Thoracic aorta (tissue), 2 donors: ENCODE results near the gene RRP7A. TPM values are rescaled to one million over a fixed set of nuclear protein-coding genes. Genes with fewer than 3 reads are reported as not detected.
"Not testable (repeated sequence)": the region's sequence is repeated elsewhere in the genome, so short reads cannot be mapped to it uniquely, and the experiment has no call there.

Source experiments
- ATAC-seq: fragments of 150-250 bp; one replicate; pipeline ENCODE4 v1.8.0; 2017; ENCODE audit warnings: low read depth; ENCODE audit not compliant: insufficient number of reproducible peaks, low FRiP score
- DNase-seq: peaks from one replicate; pipeline ENCODE4 v3.0.0-alpha.2; 2020; ENCODE audit warnings: low spot score
- H3K27ac ChIP-seq, 2 donors: fragments of 200-600 bp; sonication (generic); 1 replicate in 1 of 2; 2 replicates in 1 of 2; pipeline ENCODE4 v1.5.1; 2016; ENCODE audit warnings: mild to moderate bottlenecking in 2 of 2, moderate library complexity in 2 of 2
- H3K27me3 ChIP-seq: fragments of 200-600 bp; sonication (generic); replicated peaks from 2 replicates; pipeline ENCODE4 v1.6.0; 2016; ENCODE audit warnings: mild to moderate bottlenecking; ENCODE audit not compliant: insufficient read depth
- H3K36me3 ChIP-seq: fragments of 200-600 bp; sonication (generic); one replicate; pipeline ENCODE4 v1.5.1; 2016
- H3K4me1 ChIP-seq, 2 donors: fragments of 200-600 bp; sonication (generic); 1 replicate in 1 of 2; 2 replicates in 1 of 2; pipeline versions ENCODE4 v1.5.1 to v1.6.0; 2016; ENCODE audit warnings: low read depth in 2 of 2, mild to moderate bottlenecking in 1 of 2; ENCODE audit not compliant: control insufficient read depth in 1 of 2
- H3K4me3 ChIP-seq: fragments of 200-600 bp; sonication (generic); 2 replicates; pipeline ENCODE4 v1.5.1; 2016; ENCODE audit warnings: mild to moderate bottlenecking
- H3K9me3 ChIP-seq: fragments of 200-600 bp; sonication (generic); 2 replicates; pipeline ENCODE4 v1.5.1; 2016
- CTCF ChIP-seq: fragments of 200-600 bp; sonication (generic); IDR thresholded peaks from one replicate; pipeline ENCODE4 v1.5.1; 2019; ENCODE audit warnings: antibody characterized with exemption
- total RNA-seq, 2 donors: library from RNA; depleted of rRNA; stranded (reverse); fragments of >200 nt; gene quantifications; one replicate each; pipeline versions ENCODE4 v1.1.0 to v1.2.3, GENCODE V29; 2016

The RRP7A gene
- total RNA-seq, 2 donors from 2014 or later: 22.0 to 24.1 TPM

GRCh38 chr22:42522546-42522945, 3.0 kb upstream of the RRP7A start:
- Histone ChIP-seq H3K36me3 (no peaks in the 10 kb centered on the region), H3K9me3 (no peaks in the 10 kb centered on the region), H3K27me3 (no peaks in the 10 kb centered on the region), H3K4me1 (peaks cover 6 to 8% of the 10 kb centered on the region in 2 donors), H3K27ac (no peak overlapping the region), H3K4me3 (no peak overlapping the region)
- no peak for ATAC-seq
- no peak for DNase-seq
- no peak for TF ChIP-seq CTCF

DNA sequence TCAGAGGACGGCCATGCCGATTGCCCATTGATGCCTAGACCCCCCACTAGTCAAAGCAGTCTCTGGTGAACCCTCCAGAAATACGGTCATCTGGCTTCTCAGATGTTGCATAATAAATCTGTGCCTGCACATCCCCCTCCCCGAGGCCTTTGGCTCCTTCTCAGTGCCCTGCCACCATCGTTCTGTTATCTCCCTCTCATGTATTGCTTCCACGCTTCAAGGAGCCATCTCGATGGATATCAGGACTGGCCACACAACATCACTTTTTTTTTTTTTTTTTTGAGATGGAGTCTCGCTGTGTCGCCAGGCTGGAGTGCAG, 1.6 kb upstream of the RRP7A start:
- no peak for DNase-seq
- Histone ChIP-seq H3K36me3 (no peaks in the 10 kb centered on the region), H3K9me3 (no peaks in the 10 kb centered on the region), H3K4me3 (no peak overlapping the region), H3K4me1 (peaks cover 6 to 8% of the 10 kb centered on the region in 2 donors), H3K27ac (no peak overlapping the region), H3K27me3 (no peaks in the 10 kb centered on the region)
- no peak for TF ChIP-seq CTCF
- no peak for ATAC-seq

- not testable (repeated sequence) for H3K9me3 ChIP-seq, ATAC-seq, DNase-seq, H3K4me1 ChIP-seq, H3K36me3 ChIP-seq, H3K27me3 ChIP-seq
- Histone ChIP-seq H3K27ac (peak overlapping the region in 1 of 2 donors; percentile 54), H3K4me3 (peak overlapping the region; percentile 94)
These were observed 715 bp downstream of the RRP7A start for GRCh38 chr22:42518638-42519524.

GRCh38 chr22:42517103-42517502, 2.5 kb downstream of the RRP7A start:
- DNase-seq, H3K4me3 ChIP-seq, H3K36me3 ChIP-seq, ATAC-seq, H3K27ac ChIP-seq, H3K27me3 ChIP-seq, H3K4me1 ChIP-seq, H3K9me3 ChIP-seq: not testable (repeated sequence)

DNA sequence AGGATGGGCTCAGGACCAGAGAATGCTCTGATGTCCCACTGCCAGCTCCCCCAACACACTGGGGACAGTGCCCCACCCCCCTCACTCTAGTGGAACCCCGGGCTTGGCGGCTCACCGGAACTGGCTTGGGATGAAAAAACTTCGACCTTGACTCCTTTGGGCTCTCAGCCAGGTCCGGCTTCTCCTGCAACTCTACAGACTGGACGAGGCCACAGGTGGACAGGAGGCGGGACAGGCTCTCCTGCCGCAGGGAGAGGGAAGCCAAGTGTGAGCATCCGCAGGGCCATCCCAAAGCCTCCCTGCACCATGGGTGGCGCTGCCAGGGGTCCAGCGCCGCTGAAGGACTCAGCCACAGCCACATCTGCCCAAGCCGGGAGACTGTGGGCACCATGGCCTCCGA, 3.7 kb downstream of the RRP7A start:
- Histone ChIP-seq H3K36me3 (peaks cover 4% of the 10 kb centered on the region), H3K27ac (no peak overlapping the region), H3K9me3 (no peaks in the 10 kb centered on the region), H3K27me3 (no peaks in the 10 kb centered on the region), H3K4me1 (peaks cover 6 to 8% of the 10 kb centered on the region in 2 donors), H3K4me3 (no peak overlapping the region)
- ATAC-seq (no peak), DNase-seq (no peak)
- no peak for TF ChIP-seq CTCF

DNA sequence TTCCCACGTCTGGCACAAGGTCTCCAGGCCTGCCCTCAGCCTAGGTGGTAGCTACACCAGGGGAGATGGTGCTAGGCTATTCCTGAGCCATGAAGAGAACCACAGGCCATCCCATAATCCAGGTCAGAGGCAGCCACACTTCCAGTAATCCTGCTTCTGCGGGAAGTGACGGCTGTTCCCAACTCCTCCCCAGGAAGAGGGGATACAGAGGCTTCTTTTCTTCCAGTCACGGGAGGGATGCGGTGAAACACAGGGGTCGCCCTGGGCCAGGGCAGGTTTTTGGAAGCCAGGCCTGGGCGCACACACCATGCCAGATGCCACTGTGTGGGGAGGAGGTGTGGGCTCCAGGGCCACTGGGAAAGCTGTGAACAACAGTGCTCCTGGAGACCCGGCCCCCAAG, 4.3 kb downstream of the RRP7A start:
- H3K4me1 ChIP-seq, ATAC-seq, H3K27me3 ChIP-seq, H3K36me3 ChIP-seq, H3K9me3 ChIP-seq, H3K4me3 ChIP-seq, H3K27ac ChIP-seq, DNase-seq: not testable (repeated sequence)

DNA sequence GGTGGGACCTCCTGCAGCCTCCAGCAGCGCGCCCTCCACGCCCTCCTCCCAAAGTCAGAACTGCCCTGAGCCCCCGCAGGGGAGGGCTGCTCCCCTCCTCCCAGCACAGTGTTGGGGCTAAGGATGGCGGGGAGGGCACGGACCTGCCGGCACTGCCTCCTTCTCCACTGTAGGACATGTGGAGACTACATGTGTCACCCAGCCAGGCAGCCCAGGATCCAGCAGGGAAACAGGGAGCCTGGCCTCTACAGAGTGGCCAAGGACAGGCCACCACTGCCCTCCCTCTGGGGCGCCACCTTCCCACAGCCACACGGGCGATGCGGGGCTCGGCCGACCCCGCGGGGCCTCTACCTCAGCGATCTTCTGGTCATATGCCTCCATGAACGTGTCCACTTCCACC, 5.3 kb downstream of the RRP7A start:
- not testable (repeated sequence) for H3K9me3 ChIP-seq, H3K4me3 ChIP-seq, DNase-seq, H3K36me3 ChIP-seq, H3K27me3 ChIP-seq, ATAC-seq, H3K4me1 ChIP-seq, H3K27ac ChIP-seq

- not testable (repeated sequence) for H3K9me3 ChIP-seq, H3K4me3 ChIP-seq, ATAC-seq, H3K4me1 ChIP-seq, H3K27ac ChIP-seq, H3K27me3 ChIP-seq, DNase-seq, H3K36me3 ChIP-seq
These were observed 7.2 kb downstream of the RRP7A start for GRCh38 chr22:42512273-42512990.
